HG03442 (cell line): ENCODE measurements around the gene ECEL1.

ENCODE experiments used
- ATAC-seq: cut with Tn5 transposase; IDR thresholded peaks from one replicate; pipeline ENCODE4 v1.9.1; 2021; ENCODE audit warnings: mild to moderate bottlenecking, moderate library complexity; ENCODE audit not compliant: unreplicated experiment

The ECEL1 gene

DNA sequence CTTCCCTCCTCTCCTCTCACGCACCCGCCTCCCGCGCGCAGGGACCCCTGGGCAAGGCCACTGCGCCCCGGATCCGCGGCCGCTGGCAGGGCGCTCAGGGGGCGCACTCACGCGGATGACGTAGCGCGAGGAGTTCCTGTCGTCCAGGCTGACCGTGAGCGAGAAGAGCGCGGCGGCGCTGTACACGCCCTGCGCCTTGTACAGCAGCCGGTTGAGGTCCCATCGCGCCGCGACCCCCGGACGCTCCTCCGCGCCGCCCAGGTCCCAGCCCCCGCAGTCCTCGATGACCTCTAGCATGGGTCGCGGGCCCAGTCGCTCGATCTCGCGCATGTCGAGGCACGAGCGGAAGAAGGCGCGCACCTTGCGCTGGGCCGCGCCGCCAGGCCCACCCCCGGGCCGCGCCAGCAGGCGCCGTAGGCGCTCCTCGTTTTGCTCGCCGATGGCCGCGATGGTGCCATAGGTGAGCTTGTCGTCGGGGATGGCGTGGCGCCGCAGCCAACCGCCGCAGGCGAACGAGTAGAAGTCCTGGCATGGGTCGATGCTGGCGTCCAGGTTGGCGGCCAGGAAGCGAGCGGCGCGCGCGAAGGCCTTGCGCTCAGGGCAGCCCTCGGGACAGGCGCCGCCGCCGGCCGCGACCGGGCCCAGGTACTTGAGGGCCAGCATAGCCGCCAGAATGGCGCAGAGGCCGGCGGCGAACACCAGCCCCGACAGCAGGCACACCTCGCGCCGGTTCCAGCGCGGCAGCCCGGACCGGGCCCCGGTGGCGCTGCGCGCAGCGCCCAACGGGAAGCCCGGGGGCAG is 1.7 kb downstream of the ECEL1 start:
- no peak for ATAC-seq

DNA sequence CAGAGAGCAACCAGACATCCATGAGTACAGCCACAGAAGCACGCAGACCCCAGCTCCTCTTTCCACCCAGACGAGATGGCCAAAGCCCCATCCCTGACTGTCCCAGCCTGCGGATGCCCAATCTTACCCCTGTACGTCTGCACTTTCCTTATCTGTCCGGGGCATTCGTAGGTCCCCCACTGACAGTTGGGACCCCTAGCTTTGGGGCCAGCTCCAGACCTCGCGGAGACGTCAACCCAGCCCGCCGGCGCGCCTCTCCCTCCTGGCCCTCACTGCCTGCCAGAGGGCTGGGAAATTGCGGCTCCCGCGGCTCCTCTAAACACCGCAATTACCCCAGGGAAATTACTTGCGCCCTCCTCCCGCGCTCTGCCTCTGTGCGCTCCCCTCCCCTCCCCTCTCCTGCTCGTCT is 2.3 kb downstream of the ECEL1 start:
- ATAC-seq = no peak

GRCh38 chr2:232484628-232485347 is 2.8 kb downstream of the ECEL1 start:
- ATAC-seq = no peak

DNA sequence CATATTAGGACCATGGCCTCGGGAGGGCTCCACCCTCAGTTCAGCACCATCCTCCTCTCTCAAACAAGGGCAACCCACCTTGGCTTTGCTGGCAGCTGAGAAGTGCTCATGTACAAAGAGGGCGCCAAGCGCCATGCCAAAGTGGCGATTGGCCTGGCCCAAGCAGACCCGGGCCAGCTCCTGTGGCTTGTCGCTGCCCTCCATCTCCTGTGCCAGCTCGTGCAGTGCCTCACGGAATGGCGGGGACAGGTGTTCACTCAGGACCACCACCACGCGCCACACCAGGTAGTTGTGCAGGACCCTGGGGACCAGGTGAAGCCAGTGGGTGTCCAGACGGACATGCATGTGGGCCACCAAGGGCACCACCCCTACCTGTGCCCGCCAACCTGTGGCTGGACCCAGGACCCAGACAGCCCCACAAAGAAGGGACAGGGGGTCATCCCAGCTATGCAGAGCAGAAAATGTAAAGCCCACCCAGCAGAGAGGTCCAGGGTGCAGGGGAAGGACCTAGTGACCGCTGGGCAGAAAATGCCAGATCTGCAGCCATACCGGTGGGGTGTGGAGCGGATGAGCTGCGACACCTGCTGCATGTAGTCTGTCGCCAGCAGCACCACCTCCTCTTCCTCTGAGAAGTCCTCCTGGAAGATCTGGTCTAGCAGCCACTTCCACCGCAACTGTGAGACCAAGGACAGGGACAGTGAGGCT is 3.6 kb downstream of the ECEL1 start:
- ATAC-seq = no peak

DNA sequence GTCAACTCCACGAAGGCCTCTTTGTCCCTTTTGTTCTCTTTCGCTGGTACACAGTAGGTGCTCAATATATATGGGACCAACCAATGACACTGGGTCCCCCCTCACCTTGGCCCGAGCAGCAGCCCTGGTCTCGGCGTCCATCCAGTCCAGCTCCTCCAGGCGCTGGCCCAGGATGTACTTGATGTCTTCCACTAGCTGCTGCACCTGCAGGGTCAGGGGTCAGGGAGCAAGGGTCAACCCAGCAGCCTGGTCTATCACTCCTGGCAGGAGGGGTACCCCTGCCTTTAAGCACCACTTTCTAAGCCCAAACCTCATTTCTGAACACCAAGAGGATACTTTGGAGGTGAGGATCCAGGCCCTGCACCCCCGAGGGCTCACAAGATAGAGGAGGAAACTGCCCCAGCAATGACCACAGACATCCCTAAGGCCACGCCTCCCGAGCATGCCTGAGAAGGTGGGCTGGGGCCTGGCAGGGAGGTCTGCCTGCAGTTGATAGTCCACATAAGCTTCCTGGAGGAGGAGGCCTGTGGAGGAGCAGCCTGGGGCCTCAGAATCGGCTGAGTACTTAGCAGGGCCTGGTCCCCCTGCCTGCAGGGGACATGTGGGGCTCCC is 4.2 kb downstream of the ECEL1 start:
- no peak for ATAC-seq

DNA sequence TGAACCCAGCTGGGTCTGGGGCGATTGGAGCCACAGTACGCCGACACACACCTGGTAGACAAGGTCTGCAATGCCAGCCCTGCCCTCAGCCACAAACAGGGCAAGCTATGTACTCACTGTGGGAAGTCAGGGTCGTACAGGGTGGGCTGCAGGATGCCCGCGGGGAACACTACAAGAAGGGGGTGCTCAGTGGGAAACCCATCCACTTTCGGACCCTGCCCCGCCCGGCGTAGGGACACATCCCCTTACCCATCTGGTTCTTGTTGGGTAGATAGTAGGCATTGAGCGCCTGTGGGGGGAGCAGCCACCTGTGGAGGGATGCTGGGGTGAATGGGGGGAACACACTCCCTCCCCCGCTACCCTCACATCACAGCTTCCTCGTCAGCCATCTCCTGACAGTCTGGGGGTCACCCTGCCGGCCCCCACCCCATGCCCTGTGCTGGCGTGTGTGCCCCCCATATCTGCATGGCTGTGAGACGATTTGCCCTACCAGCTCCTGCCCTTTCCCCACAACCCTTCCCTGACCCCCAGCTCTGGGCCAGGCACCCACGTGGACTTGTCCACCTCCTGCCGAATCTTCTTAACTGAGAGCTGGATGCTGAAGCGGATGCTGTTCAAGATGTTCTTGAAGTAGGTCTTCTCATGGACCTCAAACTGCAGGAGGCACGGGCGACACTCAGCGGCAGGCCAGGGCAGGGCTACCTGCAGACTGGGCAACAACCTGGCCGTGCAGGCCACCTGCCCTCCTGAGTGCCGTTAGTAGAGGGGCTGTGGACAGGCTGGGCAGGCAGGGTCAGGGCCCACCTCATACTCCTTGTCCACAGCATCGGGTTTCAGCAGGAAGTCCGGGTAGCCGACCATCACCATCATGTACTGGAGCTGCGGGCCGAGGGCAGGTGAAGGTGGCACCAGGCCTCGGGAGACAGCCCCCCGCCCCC is 5.1 kb downstream of the ECEL1 start:
- ATAC-seq = no peak

- ATAC-seq = no peak
These were observed 6.1 kb downstream of the ECEL1 start for GRCh38 chr2:232481322-232482140.

- ATAC-seq = no peak
These were observed 7.1 kb downstream of the ECEL1 start for GRCh38 chr2:232480201-232481190.

DNA sequence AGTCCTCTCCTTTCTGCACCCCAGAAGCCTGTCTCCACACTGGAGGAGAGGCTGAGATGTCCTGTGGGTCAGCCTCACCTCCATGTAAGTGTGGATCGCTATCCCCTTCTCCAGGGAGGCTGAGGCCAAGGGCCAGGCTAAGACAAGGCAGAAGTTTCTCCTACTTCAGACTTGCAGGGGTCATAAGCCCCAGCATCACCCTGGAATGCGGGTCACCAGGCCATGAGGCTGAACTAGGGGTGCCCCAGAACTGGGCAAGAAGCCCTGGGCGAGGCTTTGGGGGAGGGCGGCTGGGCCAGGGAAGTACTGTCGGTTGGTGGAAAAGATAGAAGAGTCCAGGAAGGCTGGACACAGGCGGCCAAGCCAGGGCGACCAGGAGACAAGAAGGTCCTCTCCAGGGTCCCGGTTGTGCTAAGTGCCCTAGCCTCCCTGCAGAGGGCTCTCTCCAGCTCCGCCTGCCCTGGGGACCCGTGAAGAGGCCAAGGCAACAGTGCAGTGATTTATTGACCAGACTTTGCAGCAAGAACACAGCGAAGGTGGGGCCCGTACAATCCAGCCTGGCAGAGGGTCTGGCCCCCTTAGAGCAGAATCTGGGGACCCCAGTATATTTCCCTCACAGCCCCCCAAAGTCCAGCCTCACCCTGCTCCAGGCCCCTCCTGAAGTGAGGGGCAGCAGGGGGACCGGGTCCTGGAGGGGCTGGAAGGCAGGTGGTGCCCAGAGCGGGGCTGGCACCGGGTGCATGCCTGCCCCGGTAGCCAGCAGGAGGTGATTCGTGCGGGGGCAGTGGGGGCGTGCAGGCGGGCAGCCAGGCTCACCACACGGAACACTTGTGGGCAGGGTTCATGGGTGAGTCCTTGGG is 8.1 kb downstream of the ECEL1 start:
- no peak for ATAC-seq

- ATAC-seq = no peak
These were observed 8.9 kb downstream of the ECEL1 start for GRCh38 chr2:232478571-232479340.

DNA sequence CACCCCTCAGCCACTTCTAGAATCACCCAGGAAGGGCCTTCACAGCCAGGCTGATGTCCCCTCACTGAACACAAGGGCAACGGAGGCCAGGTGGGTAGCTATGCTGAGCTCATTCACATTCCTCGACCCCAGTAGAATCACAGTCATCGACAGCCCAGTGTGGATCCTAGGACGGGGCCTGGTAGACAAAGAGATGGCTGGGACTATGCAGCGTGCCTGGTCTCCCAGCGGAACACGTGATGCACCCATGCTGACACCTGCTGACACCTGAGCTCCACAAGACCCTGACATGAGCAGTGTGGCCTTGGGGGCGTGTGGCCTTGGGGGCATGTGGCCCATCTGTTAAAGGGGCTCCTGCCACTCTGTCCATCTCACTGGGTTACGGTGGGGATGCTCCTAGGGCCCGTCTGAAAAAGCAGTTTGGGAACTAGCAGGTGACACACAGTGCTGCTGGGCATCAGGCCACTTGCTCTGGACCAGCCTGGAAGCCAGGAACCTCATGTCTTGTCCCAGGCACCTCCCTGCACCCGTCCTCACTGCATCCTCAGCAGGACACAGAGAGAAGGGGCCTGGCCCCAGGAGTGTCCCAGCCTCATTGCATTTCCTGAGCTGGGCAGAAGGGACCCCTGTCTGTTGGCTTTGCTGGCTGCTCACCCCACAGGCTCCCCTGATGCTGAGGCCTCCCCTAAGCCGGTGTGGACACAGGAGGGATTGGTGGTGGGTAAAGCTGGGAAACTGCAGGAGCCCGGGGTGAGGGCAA is 9.7 kb downstream of the ECEL1 start:
- ATAC-seq = no peak

DNA sequence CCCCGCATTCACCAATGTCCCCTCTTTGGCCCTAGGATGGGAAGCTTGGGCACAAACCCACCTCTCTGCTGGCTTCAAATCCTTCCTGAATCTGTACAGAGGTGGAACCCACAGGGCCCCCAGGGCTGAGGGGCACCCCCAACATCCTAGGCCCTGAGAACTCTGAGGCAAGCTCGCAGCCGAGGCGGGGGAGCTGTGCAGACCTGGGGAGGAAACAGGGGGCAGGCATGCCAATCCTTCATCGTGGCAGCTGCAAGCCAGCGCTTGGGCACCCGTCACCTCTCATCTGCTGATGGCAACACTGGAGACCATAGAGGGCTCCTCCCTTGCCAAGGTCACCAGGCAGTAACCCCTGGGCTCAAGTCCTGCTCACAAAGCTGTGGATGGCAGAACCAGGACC is 10.8 kb downstream of the ECEL1 start:
- ATAC-seq = no peak

DNA sequence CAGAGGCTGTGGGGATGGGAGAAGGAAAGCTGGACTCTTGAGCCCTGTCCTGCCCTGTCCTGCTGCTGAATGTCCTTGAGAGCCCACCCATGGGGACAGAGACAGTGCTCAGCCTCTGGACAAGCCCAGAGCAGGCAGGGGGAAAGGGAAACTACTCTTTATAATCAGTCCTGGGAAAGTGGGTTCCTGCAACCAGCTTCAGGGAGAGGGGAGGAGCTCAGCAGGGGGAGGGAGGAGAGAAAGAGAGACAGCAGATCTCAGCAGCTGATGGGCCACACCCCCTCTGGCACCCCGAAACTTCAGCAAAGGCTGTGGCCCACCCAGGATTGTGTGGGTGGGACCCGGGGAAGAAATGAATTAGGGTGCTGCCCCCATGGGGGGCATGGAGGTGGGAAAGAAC is 11.6 kb downstream of the ECEL1 start:
- ATAC-seq = no peak

DNA sequence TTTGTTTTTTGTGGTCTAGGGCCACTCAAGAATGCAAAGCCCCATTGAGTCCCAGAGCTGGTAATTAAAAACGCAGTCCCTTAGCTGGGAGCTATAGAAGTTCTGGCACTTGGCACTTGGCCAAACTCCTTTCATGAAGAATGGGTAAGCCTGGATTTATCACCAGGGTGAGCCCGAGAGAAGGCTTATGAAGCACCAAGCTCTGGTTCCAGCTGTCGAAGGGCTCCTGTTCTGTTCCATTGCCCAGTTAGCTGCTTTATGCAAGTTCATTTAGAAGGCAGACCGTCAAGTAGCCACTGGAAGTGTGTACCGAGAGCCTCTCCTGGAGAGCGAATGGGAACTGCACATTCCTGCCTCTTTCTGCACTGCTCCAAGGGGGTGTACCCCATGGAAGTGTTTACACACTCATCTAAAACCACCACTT is 14.2 kb downstream of the ECEL1 start:
- no peak for ATAC-seq

DNA sequence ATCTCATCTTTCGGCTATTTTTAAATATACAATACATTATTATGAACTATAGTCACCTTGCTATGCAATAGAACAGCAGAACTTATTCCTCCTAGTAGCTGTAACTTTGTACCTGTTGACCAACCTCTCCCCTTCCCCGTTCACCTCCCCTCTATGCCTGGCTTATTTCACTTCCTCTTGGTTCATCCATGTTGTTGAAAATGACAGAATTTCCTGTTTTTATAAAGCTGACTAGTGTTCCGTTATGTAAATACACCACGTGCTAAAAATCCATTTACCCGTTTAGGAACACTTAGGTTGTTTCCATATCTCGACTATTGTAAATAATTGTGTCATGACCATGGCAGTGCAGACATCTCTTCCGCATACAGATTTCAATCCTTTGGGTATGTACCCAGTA is 21.4 kb downstream of the ECEL1 start:
- ATAC-seq = no peak

DNA sequence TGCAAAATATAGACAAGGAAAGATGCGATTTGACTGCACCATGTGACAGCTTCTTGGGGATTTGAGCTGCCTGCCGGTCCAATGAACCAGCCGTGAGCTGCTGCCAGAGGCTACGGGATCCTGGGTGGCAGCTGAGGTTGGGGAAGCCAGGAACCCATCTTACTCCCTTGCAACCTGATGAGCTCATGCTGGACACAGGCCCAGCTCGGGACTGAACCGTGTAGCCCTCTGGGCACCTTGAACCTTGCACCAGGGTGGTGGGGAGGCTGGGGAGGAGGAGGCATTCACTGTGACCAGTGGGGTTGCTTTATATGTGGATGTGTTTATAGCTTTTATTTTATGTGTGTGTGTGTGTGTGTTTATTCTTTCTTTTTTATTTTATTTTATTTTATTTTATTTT is 22.6 kb downstream of the ECEL1 start:
- ATAC-seq = no peak
